ENCODE measurements around the gene CMSS1. TPM values are rescaled to one million over a fixed set of nuclear protein-coding genes. Genes with fewer than 3 reads are reported as not detected.

The CMSS1 gene
- total and polyA plus RNA-seq, 9 donors: 14.5 to 54.0 (median 24.9) TPM

- no peaks in the 10 kb centered on the region for H3K36me3 ChIP-seq
- WGBS, 3 donors: 9 to 29% (median 20%) methylated on average over 1 of the region's 1 CpG
- no peaks in the 10 kb centered on the region for H3K27me3 ChIP-seq
- no peak overlapping the region for H3K4me3 ChIP-seq
- intact Hi-C loops (cut with DNase I): no loop called here
- TF ChIP-seq POLR2A (IDR thresholded peaks at IDR 0.05) (no peak), EP300 (IDR thresholded peaks at IDR 0.05) (no peak), CTCF (IDR thresholded peaks at IDR 0.05) (no peak)
- H3K9me3 ChIP-seq: no peaks in the 10 kb centered on the region
- no peak for DNase-seq
- peaks cover 12% of the 10 kb centered on the region for H3K4me1 ChIP-seq (ENCODE audit: insufficient read depth)
- H3K27ac ChIP-seq: no peak overlapping the region
Observed at GRCh38 chr3:100110162-100110561, 292.5 kb downstream of the CMSS1 start.

- 91 to 95% (median 94%) methylated on average over 1 of the region's 1 CpG for WGBS, 3 donors
- Histone ChIP-seq H3K27ac (no peak overlapping the region), H3K9me3 (no peaks in the 10 kb centered on the region), H3K36me3 (no peaks in the 10 kb centered on the region), H3K4me3 (no peak overlapping the region), H3K27me3 (no peaks in the 10 kb centered on the region), H3K4me1 (ENCODE audit: insufficient read depth) (peaks cover 7% of the 10 kb centered on the region)
- DNase-seq: no peak
- intact Hi-C loops (cut with DNase I): no loop called here
- no peak for TF ChIP-seq EP300 (IDR thresholded peaks at IDR 0.05)
- no peak for TF ChIP-seq POLR2A (IDR thresholded peaks at IDR 0.05)
- TF ChIP-seq CTCF (IDR thresholded peaks at IDR 0.05): no peak
Observed at GRCh38 chr3:100111728-100112127, 294.1 kb downstream of the CMSS1 start.

GRCh38 chr3:100113723-100114412 lies 296.2 kb downstream of the CMSS1 start:
- no peak for TF ChIP-seq EP300 (IDR thresholded peaks at IDR 0.05)
- no peak for TF ChIP-seq CTCF (IDR thresholded peaks at IDR 0.05)
- TF ChIP-seq POLR2A (IDR thresholded peaks at IDR 0.05): no peak
- intact Hi-C loops (cut with DNase I): no loop called here
- 95 to 97% (median 95%) methylated on average over 7 of the region's 7 CpGs for WGBS, 3 donors
- H3K27ac ChIP-seq: no peak overlapping the region
- no peak for DNase-seq
- H3K27me3 ChIP-seq: no peaks in the 10 kb centered on the region
- H3K4me3 ChIP-seq: no peak overlapping the region
- no peaks in the 10 kb centered on the region for H3K9me3 ChIP-seq
- H3K4me1 ChIP-seq (ENCODE audit: insufficient read depth): peaks cover 5% of the 10 kb centered on the region
- no peaks in the 10 kb centered on the region for H3K36me3 ChIP-seq

- H3K4me1 ChIP-seq (ENCODE audit: insufficient read depth): peaks cover 10% of the 10 kb centered on the region
Observed at GRCh38 chr3:100114413-100115030, 296.9 kb downstream of the CMSS1 start, which contains the start of gene FILIP1L. FILIP1L (minus strand) TSS chr3:100114501.

More at GRCh38 chr3:100114413-100115030, 296.9 kb downstream of the CMSS1 start, which contains the start of gene FILIP1L:
- Histone ChIP-seq H3K27me3 (no peaks in the 10 kb centered on the region), H3K4me3 (no peak within 1 kb of the TSS), H3K36me3 (no peaks in the 10 kb centered on the region), H3K27ac (no peak within 1 kb of the TSS), H3K9me3 (no peaks in the 10 kb centered on the region)
- TF ChIP-seq POLR2A (IDR thresholded peaks at IDR 0.05) (no peak), EP300 (IDR thresholded peaks at IDR 0.05) (no peak), CTCF (IDR thresholded peaks at IDR 0.05) (no peak)
- no peak for DNase-seq
- 60 to 66% (median 62%) methylated on average over 7 of the region's 7 CpGs for WGBS, 3 donors
- intact Hi-C loops (cut with DNase I): no loop called here
